Measurements from ENCODE around the gene CDHR5. TPM values are rescaled to one million over a fixed set of nuclear protein-coding genes. Genes with fewer than 3 reads are reported as not detected.
A peak's percentile ranks its signal among the peaks of the same experiment; 100 is the strongest.
"Not testable (repeated sequence)": the region's sequence is repeated elsewhere in the genome, so short reads cannot be mapped to it uniquely, and the experiment has no call there.

Gene CDHR5
- total RNA-seq, 3 donors from 2014 or later = 195 to 549 (median 316) TPM

DNA sequence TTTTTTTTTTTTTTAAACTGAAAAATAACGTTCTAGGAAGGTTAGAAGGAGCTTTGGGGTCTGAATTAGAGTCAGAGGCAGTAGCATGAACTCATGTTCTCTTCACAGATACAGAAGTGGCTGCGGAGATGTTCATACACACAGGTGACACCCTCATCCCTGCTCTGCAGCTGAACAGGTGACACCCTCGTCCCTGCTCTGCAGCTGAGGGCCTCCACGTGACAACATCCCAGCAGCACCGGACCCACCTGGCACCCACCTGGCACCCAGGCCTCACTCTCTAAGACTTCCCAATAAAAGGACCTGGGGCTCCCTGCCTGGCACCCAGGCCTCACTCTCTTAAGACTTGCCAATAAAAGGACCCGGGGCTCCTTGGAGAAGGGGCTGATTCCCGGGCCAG, 32.1 kb upstream of the CDHR5 start:
- Histone ChIP-seq H3K4me3 (no peak overlapping the region), H3K36me3 (ENCODE audit: low read depth) (no peaks in the 10 kb centered on the region), H3K9me3 (no peaks in the 10 kb centered on the region), H3K4me1 (ENCODE audit: low read depth) (peaks cover 5% of the 10 kb centered on the region)
- ATAC-seq = no peak
- DNase-seq = no peak
- TF ChIP-seq, protein P1, sequence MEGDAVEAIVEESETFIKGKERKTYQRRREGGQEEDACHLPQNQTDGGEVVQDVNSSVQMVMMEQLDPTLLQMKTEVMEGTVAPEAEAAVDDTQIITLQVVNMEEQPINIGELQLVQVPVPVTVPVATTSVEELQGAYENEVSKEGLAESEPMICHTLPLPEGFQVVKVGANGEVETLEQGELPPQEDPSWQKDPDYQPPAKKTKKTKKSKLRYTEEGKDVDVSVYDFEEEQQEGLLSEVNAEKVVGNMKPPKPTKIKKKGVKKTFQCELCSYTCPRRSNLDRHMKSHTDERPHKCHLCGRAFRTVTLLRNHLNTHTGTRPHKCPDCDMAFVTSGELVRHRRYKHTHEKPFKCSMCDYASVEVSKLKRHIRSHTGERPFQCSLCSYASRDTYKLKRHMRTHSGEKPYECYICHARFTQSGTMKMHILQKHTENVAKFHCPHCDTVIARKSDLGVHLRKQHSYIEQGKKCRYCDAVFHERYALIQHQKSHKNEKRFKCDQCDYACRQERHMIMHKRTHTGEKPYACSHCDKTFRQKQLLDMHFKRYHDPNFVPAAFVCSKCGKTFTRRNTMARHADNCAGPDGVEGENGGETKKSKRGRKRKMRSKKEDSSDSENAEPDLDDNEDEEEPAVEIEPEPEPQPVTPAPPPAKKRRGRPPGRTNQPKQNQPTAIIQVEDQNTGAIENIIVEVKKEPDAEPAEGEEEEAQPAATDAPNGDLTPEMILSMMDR (IDR thresholded peaks at IDR 0.05) = no peak
- intact Hi-C loops (cut with DNase I, micrococcal nuclease) = no loop called here

DNA sequence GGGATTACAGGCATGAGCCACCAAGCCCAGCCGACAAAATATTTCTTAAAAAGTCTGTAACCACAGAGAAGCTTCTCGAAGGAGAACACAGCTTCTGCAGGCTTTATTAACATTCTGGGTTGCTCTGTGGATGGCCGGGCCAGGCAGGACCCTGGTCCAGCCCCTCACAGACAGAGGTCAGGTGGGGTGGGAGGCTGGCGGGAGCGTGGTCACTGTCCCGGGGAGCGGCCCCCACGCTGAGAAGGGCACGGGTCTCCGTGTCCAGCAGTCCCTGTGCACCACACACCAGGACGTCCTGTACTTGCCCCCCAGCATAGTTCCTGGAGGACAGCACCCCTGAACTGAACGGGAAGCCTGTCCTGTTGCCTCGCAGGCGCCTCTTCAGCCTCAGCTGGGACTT, 31.7 kb upstream of the CDHR5 start:
- DNase-seq = no peak
- ATAC-seq = no peak
- TF ChIP-seq, protein P1 (IDR thresholded peaks at IDR 0.05) = no peak
- H3K36me3 ChIP-seq (ENCODE audit: low read depth) = no peaks in the 10 kb centered on the region
- intact Hi-C loops (cut with DNase I, micrococcal nuclease) = no loop called here
- H3K4me1 ChIP-seq (ENCODE audit: low read depth) = peaks cover 5% of the 10 kb centered on the region
- H3K9me3 ChIP-seq = no peaks in the 10 kb centered on the region
- no peak overlapping the region for H3K4me3 ChIP-seq

DNA sequence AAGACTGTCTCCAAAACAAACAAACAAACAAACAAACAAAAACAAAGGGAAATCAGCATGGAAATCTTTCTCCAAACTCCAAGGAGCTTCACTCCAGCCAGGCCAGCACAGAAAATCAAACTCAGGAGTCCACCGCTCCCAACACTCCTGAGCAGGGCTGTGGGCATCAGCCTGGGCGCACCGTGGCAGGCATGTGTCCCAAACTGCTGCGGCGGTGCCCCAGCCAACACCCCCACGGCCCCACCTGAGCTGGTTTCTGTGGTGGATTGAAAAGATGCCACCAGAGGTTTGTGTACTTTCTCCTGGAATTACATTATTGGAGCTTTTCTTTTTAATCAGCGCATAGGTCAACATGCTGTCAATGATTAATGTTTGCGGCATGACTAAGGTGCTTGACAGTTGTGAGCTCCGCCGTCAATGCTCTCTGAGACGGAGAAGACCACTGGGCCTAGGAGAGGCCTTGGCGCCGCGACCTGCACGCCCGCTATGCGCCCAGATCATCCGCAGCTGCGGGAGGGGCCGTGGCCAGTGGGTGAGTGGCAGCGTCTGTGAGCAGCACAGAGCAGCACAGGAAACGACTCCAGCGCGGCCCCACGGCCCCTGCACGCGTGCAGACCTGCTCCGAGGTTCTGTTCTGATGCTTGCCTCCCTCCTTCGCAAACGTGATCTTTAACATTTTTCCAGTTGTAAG, 30.4 kb upstream of the CDHR5 start:
- ATAC-seq (peak; percentile 81), DNase-seq (peak in 1 of 3 donors; percentile 44)
- no peaks in the 10 kb centered on the region for H3K36me3 ChIP-seq (ENCODE audit: low read depth)
- no peak overlapping the region for H3K4me3 ChIP-seq
- TF ChIP-seq, protein P1 (IDR thresholded peaks at IDR 0.05) = no peak
- peaks cover 5% of the 10 kb centered on the region for H3K4me1 ChIP-seq (ENCODE audit: low read depth)
- intact Hi-C loops (cut with DNase I, micrococcal nuclease) = no loop called here
- H3K9me3 ChIP-seq = no peaks in the 10 kb centered on the region

- intact Hi-C loops (cut with DNase I, micrococcal nuclease); H3K9me3 ChIP-seq; DNase-seq; H3K4me3 ChIP-seq; H3K4me1 ChIP-seq (ENCODE audit: low read depth); H3K36me3 ChIP-seq (ENCODE audit: low read depth): not testable (repeated sequence)
- ATAC-seq = peak; percentile 17
These were observed 29.7 kb upstream of the CDHR5 start for GRCh38 chr11:654444-654843.

- Histone ChIP-seq H3K4me1 (ENCODE audit: low read depth) (peaks cover 5% of the 10 kb centered on the region), H3K4me3 (no peak overlapping the region), H3K9me3 (no peaks in the 10 kb centered on the region), H3K36me3 (ENCODE audit: low read depth) (no peaks in the 10 kb centered on the region)
- no peak for ATAC-seq
- TF ChIP-seq, protein P1 (IDR thresholded peaks at IDR 0.05) = no peak
- DNase-seq = no peak
- intact Hi-C loops (cut with DNase I, micrococcal nuclease) = no loop called here
These were observed 29.1 kb upstream of the CDHR5 start for GRCh38 chr11:653837-654236.

DNA sequence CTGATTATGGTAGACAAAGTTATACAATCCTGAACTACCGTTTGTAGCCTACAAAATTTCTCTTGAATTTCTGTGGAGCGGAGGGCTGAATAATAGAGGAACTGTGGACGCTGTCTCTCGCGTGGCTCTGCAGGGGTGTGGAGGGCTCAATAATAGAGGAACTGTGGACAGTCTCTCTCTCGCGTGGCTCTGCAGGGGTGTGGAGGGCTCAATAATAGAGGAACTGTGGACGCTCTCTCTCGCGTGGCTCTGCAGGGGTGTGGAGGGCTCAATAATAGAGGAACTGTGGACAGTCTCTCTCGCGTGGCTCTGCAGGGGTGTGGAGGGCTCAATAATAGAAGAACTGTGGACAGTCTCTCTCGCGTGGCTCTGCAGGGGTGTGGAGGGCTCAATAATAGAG, 28.4 kb upstream of the CDHR5 start:
- H3K4me3 ChIP-seq; H3K4me1 ChIP-seq (ENCODE audit: low read depth); ATAC-seq; DNase-seq; intact Hi-C loops (cut with DNase I, micrococcal nuclease); H3K9me3 ChIP-seq; H3K36me3 ChIP-seq (ENCODE audit: low read depth): not testable (repeated sequence)

DNA sequence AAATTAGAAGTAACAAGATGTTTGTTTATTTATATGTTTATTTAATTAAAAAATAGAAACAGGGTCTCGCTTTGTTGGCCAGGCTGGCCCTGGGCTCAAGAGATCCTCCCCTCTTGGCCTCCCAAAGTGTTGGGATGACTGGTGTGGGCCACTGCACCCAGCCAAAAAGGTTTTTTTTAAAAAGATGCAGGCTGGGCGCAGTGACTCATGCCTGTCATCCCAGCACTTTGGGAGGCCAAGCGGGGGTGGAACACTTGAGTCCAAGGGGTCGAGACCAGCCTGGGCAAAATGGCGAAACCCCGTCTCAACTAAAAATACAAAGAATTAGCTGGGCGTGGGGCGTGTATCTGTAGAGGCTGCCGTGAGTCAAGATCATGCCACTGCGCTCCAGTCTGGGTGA, 25.7 kb upstream of the CDHR5 start:
- DNase-seq (no peak), ATAC-seq (no peak)
- H3K4me1 ChIP-seq (ENCODE audit: low read depth) = peaks cover 5% of the 10 kb centered on the region
- TF ChIP-seq, protein P1 (IDR thresholded peaks at IDR 0.05) = no peak
- H3K36me3 ChIP-seq (ENCODE audit: low read depth) = no peaks in the 10 kb centered on the region
- H3K9me3 ChIP-seq = no peaks in the 10 kb centered on the region
- intact Hi-C loops (cut with DNase I, micrococcal nuclease) = no loop called here
- H3K4me3 ChIP-seq = no peak overlapping the region

DNA sequence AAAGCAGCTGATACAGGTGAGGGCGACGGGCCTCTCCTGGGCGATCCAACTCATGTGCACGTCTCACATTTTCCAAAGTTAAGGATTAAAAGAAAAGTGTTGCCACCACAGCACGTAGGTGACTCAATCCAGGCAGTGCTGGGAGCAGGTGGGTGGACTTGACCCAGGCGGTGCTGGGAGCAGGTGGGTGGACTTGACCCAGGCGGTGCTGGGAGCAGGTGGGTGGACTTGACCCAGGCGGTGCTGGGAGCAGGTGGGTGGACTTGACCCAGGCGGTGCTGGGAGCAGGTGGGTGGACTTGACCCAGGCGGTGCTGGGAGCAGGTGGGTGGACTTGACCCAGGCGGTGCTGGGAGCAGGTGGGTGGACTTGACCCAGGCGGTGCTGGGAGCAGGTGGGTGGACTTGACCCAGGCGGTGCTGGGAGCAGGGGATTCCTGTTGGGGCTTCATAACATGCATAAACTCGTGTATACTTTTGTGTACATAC, 23.0 kb upstream of the CDHR5 start:
- intact Hi-C loops (cut with DNase I, micrococcal nuclease); H3K36me3 ChIP-seq (ENCODE audit: low read depth); H3K4me1 ChIP-seq (ENCODE audit: low read depth); H3K9me3 ChIP-seq; ATAC-seq; H3K4me3 ChIP-seq; DNase-seq: not testable (repeated sequence)
